Body of pancreas (tissue), 4 donors: Measurements from ENCODE around the gene BRAT1.

Experiments used
- CTCF ChIP-seq, 7 experiments: fragments of 450-650 bp in 4 of 7; fragments of 200-600 bp in 3 of 7; sonication (generic) in 3 of 7; IDR thresholded peaks; one replicate each; pipeline ENCODE4 v1.5.1; 2016 to 2019; ENCODE audit warnings: antibody characterized with exemption in 7 of 7
- POLR2A ChIP-seq, 3 donors: fragments of 450-650 bp; IDR thresholded peaks; one replicate each; pipeline ENCODE4 v1.6.1; 2016; ENCODE audit warnings: antibody characterized with exemption in 3 of 3, mild to moderate bottlenecking in 2 of 3

- TF ChIP-seq CTCF (IDR thresholded peaks at IDR 0.05) (no peak), POLR2A (IDR thresholded peaks at IDR 0.05) (no peak)
Measured at GRCh38 chr7:2513702-2514101, 41.6 kb downstream of the BRAT1 start.
